Astrocyte of the cerebellum (primary cell): ENCODE data around the gene C1RL.

Source experiments
- DNase-seq: peaks from one replicate; pipeline ENCODE4 v3.0.0-alpha.2; 2011; ENCODE audit warnings: low read depth
- H3K4me3 ChIP-seq: 2 replicates; pipeline ENCODE4 v1.5.1; 2011; ENCODE audit warnings: mild to moderate bottlenecking, low read depth, low read length, moderate library complexity
- in situ Hi-C: cut with HindIII; loops from 2 replicates; pipeline ENCODE4 v1.10.0; 2017; ENCODE audit warnings: low sequenced_read_pairs
- TF ChIP-seq, protein P1 (sequence below): IDR thresholded peaks from 2 replicates; pipeline ENCODE4 v1.5.1; 2012; ENCODE audit warnings: low read length, low read depth, moderate library complexity, mild to moderate bottlenecking; ENCODE audit errors: missing control alignments

Gene C1RL

DNA sequence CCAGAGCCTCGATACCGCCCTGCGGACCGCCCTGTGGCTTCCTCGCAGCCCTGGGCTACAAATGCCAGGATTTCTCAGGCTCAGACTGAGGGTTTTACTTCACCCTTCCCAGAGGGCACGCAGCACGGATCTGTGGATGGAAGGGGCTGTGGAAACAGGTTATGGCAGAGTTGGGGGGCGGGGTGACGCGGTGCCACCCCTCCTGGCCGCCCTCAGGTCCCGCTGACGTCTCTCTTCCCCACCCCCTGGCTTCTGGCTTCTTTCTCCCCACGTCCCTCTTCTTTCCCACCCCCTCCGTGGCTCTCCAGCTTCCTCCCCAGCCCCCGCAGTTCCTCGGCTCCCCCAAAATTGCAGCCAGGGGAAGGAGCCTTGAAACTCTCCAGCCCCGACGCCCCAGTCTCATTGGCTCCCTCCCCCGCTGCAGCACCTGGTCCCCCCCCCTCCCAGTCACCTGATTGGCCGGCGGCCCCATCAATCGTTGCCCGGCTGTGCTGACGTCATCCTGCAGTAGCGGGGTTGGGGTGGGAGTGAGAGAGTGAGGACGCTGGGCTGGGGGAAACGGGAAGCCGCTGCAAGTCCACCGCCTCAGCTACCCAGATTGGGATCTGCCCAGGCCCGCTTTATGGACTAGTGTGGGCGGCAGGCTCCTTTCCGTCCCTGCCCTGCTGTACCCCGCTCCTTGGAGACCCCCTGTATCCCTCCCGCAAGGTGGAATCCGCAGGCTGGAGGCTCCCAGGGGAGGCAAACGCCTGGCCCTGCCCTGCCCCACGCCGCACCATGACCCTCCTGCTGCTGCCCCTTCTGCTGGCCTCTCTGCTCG is 21.1 kb upstream of the C1RL start, which contains the start of gene CLSTN3:
TSS of gene CLSTN3 (plus strand) at position 500 of the 820 bp plus-strand sequence. CDS start at position 778, 278 bp downstream.
- in situ Hi-C loops: no loop called here

DNA sequence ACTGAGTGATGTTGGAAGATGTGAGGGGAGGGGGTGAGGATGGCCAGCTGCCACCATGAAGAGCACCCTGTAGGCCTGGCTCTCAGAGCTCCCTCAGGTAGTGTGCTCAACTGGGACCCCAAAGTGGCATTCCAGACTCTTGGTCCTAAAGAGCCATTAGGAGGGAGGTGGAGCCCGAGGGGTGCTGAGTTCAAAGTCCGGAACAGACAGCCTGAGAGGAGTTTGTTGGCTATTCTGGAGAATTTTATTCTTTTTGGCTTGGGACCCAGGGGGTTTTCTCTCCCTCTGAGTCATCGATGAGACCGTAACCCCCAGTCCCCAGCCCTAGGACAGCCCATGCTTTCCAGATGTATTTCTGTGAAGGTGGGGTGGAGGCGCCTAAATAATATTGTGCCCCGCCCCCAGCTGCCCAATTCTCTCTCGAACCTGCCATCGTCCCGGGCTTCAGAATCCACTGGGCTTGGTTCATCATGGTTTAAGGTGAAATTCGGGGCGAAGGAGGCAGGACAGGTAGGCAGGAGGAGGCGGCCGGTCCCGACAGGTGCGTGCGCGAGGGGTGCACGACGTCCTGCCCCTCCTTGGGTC is 20.4 kb upstream of the C1RL start:
- H3K4me3 ChIP-seq: peak overlapping the region; percentile 73
- DNase-seq: no peak
- TF ChIP-seq, protein P1, sequence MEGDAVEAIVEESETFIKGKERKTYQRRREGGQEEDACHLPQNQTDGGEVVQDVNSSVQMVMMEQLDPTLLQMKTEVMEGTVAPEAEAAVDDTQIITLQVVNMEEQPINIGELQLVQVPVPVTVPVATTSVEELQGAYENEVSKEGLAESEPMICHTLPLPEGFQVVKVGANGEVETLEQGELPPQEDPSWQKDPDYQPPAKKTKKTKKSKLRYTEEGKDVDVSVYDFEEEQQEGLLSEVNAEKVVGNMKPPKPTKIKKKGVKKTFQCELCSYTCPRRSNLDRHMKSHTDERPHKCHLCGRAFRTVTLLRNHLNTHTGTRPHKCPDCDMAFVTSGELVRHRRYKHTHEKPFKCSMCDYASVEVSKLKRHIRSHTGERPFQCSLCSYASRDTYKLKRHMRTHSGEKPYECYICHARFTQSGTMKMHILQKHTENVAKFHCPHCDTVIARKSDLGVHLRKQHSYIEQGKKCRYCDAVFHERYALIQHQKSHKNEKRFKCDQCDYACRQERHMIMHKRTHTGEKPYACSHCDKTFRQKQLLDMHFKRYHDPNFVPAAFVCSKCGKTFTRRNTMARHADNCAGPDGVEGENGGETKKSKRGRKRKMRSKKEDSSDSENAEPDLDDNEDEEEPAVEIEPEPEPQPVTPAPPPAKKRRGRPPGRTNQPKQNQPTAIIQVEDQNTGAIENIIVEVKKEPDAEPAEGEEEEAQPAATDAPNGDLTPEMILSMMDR: no peak
- in situ Hi-C loops: no loop called here

More for the DNA sequence above, 21.1 kb upstream of the C1RL start, which contains the start of gene CLSTN3:
- no peak for DNase-seq
- TF ChIP-seq, protein P1: no peak
- H3K4me3 ChIP-seq: peak within 1 kb of the TSS; percentile 73

GRCh38 chr12:7128681-7129286 is 19.8 kb upstream of the C1RL start, which contains the start of gene RBP5:
RBP5 (minus strand) TSS chr12:7128889; CDS start chr12:7128775, 114 bp downstream.
- H3K4me3 ChIP-seq: peak within 1 kb of the TSS; percentile 73
- in situ Hi-C loops: no loop called here

GRCh38 chr12:7127916-7128626 is 19.1 kb upstream of the C1RL start:
- TF ChIP-seq, protein P1: no peak
- DNase-seq: no peak
- H3K4me3 ChIP-seq: no peak overlapping the region
- in situ Hi-C loops: no loop called here

More at GRCh38 chr12:7128681-7129286, 19.8 kb upstream of the C1RL start, which contains the start of gene RBP5:
- DNase-seq: no peak
- TF ChIP-seq, protein P1: no peak

GRCh38 chr12:7125632-7126227 is 16.7 kb upstream of the C1RL start:
- in situ Hi-C loops: no loop called here
- no peak overlapping the region for H3K4me3 ChIP-seq
- DNase-seq: no peak
- TF ChIP-seq, protein P1: no peak
